K562 (cell line): ENCODE data around the gene CLCN2. TPM values are rescaled to one million over a fixed set of nuclear protein-coding genes. Genes with fewer than 3 reads are reported as not detected.

Experiments
- ATAC-seq: fragments of 200-7000 bp; cut with Tn5 transposase; 3 replicates; pipeline ENCODE4 v1.9.1; 2020; ENCODE audit warnings: moderate library complexity
- BruUV-seq: library from RNA; stranded (reverse); fragments of 400-500 nt; replicated peaks from 2 replicates; lab custom pipeline; 2021; lab: Mats Ljungman, UMichigan
- CTCF ChIA-PET: fragments of 300-600 bp; formaldehyde crosslinking; extraction: SDS; loops from one replicate; lab custom pipeline; 2021; ENCODE audit warnings: low intra/inter-chr PET ratio; lab: Yijun Ruan, JAX
- POLR2A ChIA-PET: fragments of 300-600, 350-650 bp; sonication (Branson Sonifier 250); formaldehyde crosslinking; extraction: SDS; loops from one replicate; lab custom pipeline; 2021; ENCODE audit warnings: antibody characterized with exemption, inconsistent platforms; lab: Yijun Ruan, JAX
- DNase-seq, 4 experiments: peaks; one replicate each; pipeline versions ENCODE4 v3.0.0 to v3.0.0-alpha.2; 2011 to 2018; ENCODE audit warnings: low spot score in 3 of 4, mixed read lengths in 3 of 4; ENCODE audit errors: extremely low read depth in 1 of 4
- FAIRE-seq: peaks from 2 replicates; lab custom pipeline; 2011; peaks lifted over from hg19 to GRCh38; lab: Jason Lieb, UNC
- H2AFZ ChIP-seq: 2 replicates; pipeline ENCODE4 v1.6.0; 2011; ENCODE audit warnings: low read depth, low read length, control low read depth, inconsistent platforms
- H3K27ac ChIP-seq: fragments of 200-600 bp; 3 replicates; pipeline ENCODE4 v1.8.0; 2011; ENCODE audit warnings: low read depth, mild to moderate bottlenecking, control low read depth, inconsistent platforms, low read length, moderate library complexity, mixed read lengths; ENCODE audit errors: extremely low read depth
- H3K27me3 ChIP-seq, 2 experiments: fragments of 300-600 bp in 1 of 2; 2 replicates in 1 of 2; 3 replicates in 1 of 2; pipeline versions ENCODE4 v1.6.0 to v1.8.0; 2011; ENCODE audit warnings: inconsistent platforms in 2 of 2, low read length in 2 of 2, mild to moderate bottlenecking in 1 of 2, mixed read lengths in 1 of 2, moderate library complexity in 1 of 2; ENCODE audit not compliant: control insufficient read depth in 2 of 2, insufficient read depth in 2 of 2
- H3K36me3 ChIP-seq: fragments of 300-600 bp; 3 replicates; pipeline ENCODE4 v1.8.0; 2011; ENCODE audit warnings: mild to moderate bottlenecking, low read length, inconsistent platforms; ENCODE audit not compliant: control insufficient read depth, insufficient read depth
- H3K4me1 ChIP-seq, 2 experiments: fragments of 200-600 bp in 1 of 2; replicated peaks in 1 of 2; 2 replicates in 1 of 2; 3 replicates in 1 of 2; pipeline versions ENCODE4 v1.5.1 to v1.8.0; 2011; ENCODE audit warnings: inconsistent platforms in 2 of 2, low read length in 2 of 2, mild to moderate bottlenecking in 1 of 2, mixed read lengths in 1 of 2, moderate library complexity in 1 of 2; ENCODE audit not compliant: control insufficient read depth in 2 of 2, insufficient read depth in 2 of 2
- H3K4me2 ChIP-seq: 2 replicates; pipeline ENCODE4 v1.6.1; 2011; ENCODE audit warnings: low read length, control low read depth, inconsistent platforms, mixed read lengths; ENCODE audit not compliant: insufficient read depth
- H3K4me3 ChIP-seq: fragments of 200-600 bp; sonication (generic), shearing (Covaris generic); 2 replicates; pipeline ENCODE4 v1.5.1; 2016; ENCODE audit warnings: control low read depth, inconsistent platforms
- H3K79me2 ChIP-seq: fragments of 200-600 bp; 3 replicates; pipeline ENCODE4 v1.8.0; 2011; ENCODE audit warnings: low read length, inconsistent platforms; ENCODE audit not compliant: control insufficient read depth, insufficient read depth
- H3K9ac ChIP-seq, 2 experiments: 2 replicates each; pipeline versions ENCODE4 v1.6.0 to v1.6.1; 2011; ENCODE audit warnings: low read depth in 2 of 2, low read length in 2 of 2, control low read depth in 1 of 2, inconsistent platforms in 1 of 2, mild to moderate bottlenecking in 1 of 2, mixed read lengths in 1 of 2; ENCODE audit not compliant: insufficient read depth in 1 of 2
- H3K9me1 ChIP-seq: one replicate; pipeline ENCODE4 v1.6.0; 2011; ENCODE audit warnings: inconsistent platforms, mild to moderate bottlenecking, low read length, moderate library complexity; ENCODE audit not compliant: control insufficient read depth, insufficient read depth
- H3K9me3 ChIP-seq: replicated peaks from 2 replicates; pipeline ENCODE4 v1.5.1; 2011; ENCODE audit warnings: low read depth, low read length, inconsistent platforms; ENCODE audit not compliant: control insufficient read depth, insufficient read depth
- H4K20me1 ChIP-seq: replicated peaks from 2 replicates; pipeline ENCODE4 v1.6.1; 2011; ENCODE audit warnings: low read length, inconsistent platforms, mixed read lengths; ENCODE audit not compliant: control insufficient read depth, insufficient read depth
- KDM1A ChIP-seq, 2 experiments: fragments of 450-650 bp; IDR thresholded peaks; 2 replicates each; pipeline ENCODE4 v1.6.1; 2016; ENCODE audit warnings: mild to moderate bottlenecking in 2 of 2
- SPI1 ChIP-seq: IDR thresholded peaks from 2 replicates; pipeline ENCODE4 v1.6.1; 2011; ENCODE audit warnings: low read depth, low read length, control low read depth, borderline replicate concordance
- ZNF518B ChIP-seq: fragments of 250-450 bp; sonication (Bioruptor Pico); IDR thresholded peaks from 2 replicates; pipeline ENCODE4 v1.5.0; 2021; ENCODE audit warnings: mild to moderate bottlenecking, moderate library complexity
- WGBS: fragments of 100-300 bp; shearing (Covaris generic); methylation state at CpG from one replicate; pipeline ENCODE4 v1.1.6; 2016; ENCODE audit warnings: low coverage, mixed read lengths; ENCODE audit not compliant: insufficient coverage; ENCODE audit errors: missing lambda C conversion rate; 5-methylcytosine and 5-hydroxymethylcytosine counted together
- in situ Hi-C: fragments of 300-500 bp; cut with MboI; formaldehyde crosslinking; loops from 4 replicates; pipeline ENCODE4 v1.15.0; 2018; ENCODE audit warnings: inconsistent platforms, mixed read lengths
- intact Hi-C: fragments of 100-400 bp; cut with micrococcal nuclease; formaldehyde crosslinking; loops from 2 replicates; pipeline ENCODE4 v1.14.2; 2022
- polyA plus RNA-seq, 8 experiments: library from polyadenylated mRNA; depleted of rRNA in 4 of 8; stranded (reverse) in 5 of 8; unstranded in 3 of 8; fragments of >200 nt; fragmentation: Nextera tagmentation in 2 of 8; fragmentation: Illumina TruSeq in 1 of 8; extraction: Ambion mirVana in 2 of 8; extraction: Trizol in 1 of 8; gene quantifications; 2 replicates each; pipeline versions ENCODE4 v1.2.1 to v1.2.3, GENCODE V29; 2011 to 2014; ENCODE audit warnings: inconsistent platforms in 1 of 8, missing spikeins in 1 of 8
- total RNA-seq, 7 experiments: library from RNA; depleted of rRNA in 6 of 7; stranded (reverse); fragments of >200 nt in 6 of 7; fragmentation: Illumina TruSeq in 2 of 7; extraction: Trizol in 2 of 7; gene quantifications; 2 replicates each; pipeline versions ENCODE4 v1.2.1 to v1.2.3, GENCODE V29; 2011 to 2021; ENCODE audit warnings: low replicate concordance in 1 of 7

The CLCN2 gene
- total and polyA plus RNA-seq, 9 of the 15 experiments (the other 6 are each of a cell fraction or from before 2014, with no cell fraction given): 0.10 to 14.0 (median 6.9) TPM

DNA sequence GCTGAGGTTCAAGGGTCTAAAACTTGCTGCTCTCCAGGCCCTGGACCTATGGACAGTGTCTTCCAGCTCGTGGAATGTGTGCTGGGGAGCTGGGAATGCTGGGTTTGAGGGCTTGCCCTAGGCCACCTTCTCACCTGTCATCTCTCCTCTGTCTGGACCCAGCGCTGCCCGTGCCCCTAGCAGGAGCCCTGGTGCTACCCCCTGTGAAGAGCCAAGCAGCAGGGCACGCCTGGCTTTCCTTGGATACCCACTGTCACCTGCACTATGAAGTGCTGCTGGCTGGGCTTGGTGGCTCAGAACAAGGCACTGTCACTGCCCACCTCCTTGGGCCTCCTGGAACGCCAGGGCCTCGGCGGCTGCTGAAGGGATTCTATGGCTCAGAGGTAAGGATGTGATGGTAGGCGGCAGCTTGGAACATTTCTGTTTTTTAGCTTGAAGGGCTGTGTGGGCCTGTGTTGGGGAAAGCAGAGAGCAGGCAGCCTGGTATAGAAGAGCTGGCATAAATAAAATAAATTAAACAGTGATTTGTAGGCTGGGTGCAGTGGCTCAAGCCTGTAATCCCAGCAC, 23.5 kb upstream of the CLCN2 start (continued):
- TF ChIP-seq ZNF518B (CRISPR knock-in tag): no peak

- peaks cover 7% of the 10 kb centered on the region for H4K20me1 ChIP-seq
- H3K27ac ChIP-seq: no peak overlapping the region
- ATAC-seq: no peak
- FAIRE-seq: no peak
- ChIA-PET POLR2A (interaction anchor here (0.9 to 2.3 kb wide), 2 partner anchors 12 to 21 kb away, joined by 3 to 6 read pairs; no protein-coding TSS in a partner anchor), CTCF (no interaction called here)
- 9% methylated on average over 9 of the region's 9 CpGs for WGBS
- in situ Hi-C loops: no loop called here
- no peaks in the 10 kb centered on the region for H3K9me1 ChIP-seq
- no TSS peak for BruUV-seq
- peaks cover 0 to 31% of the 10 kb centered on the region in 2 experiments; a peak in 2 of 5 replicates for H3K4me1 ChIP-seq
- peaks cover 19 to 79% of the 10 kb centered on the region in 2 experiments for H3K27me3 ChIP-seq
- no peak for DNase-seq
- TF ChIP-seq KDM1A (IDR thresholded peaks at IDR 0.05) (no peak), SPI1 (0 out of 2 replicates have a peak, but pooled peaks have one; percentile 2)
- H3K9me3 ChIP-seq: no peaks in the 10 kb centered on the region
- no peak overlapping the region for H3K4me2 ChIP-seq
- H3K9ac ChIP-seq: no peak overlapping the region
- H2AFZ ChIP-seq: no peak overlapping the region
- intact Hi-C loops: loop anchor here (10.0 kb wide), 1 partner anchor 330 kb away; the partner anchor contains the start of gene MAGEF1
- no peak overlapping the region for H3K4me3 ChIP-seq
- H3K36me3 ChIP-seq: no peaks in the 10 kb centered on the region
- no peaks in the 10 kb centered on the region for H3K79me2 ChIP-seq
Measured at GRCh38 chr3:184384342-184384741, 22.9 kb upstream of the CLCN2 start.
